ENCODE measurements around the gene RHOA.

RHOA gene

DNA sequence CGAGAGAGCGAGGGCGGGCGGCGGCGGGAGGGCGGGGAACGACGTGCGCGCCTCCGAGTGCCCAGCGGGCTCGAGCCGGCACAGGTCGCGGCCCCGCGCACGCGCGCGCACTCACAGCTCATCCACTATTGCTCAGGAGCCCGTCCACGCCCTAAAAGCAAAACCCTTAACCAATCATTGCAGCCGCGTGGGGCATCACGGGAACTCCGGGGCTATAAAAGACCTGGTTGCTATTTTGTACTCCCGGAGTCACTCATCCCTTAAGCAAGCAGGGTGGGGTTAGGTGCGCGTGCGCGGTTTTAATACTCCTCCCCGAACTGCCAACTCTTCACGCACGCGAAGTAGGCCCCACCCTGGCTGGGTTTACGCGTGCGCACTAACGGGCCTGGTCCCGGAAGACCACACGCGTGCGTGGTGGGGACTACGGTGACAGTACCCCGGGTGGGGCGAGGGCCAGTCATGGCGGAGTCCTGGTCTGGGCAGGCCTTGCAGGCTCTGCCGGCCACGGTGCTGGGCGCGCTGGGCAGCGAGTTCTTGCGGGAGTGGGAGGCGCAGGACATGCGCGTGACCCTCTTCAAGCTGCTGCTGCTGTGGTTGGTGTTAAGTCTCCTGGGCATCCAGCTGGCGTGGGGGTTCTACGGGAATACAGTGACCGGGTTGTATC is at the start of gene RHOA, which contains the start of gene TCTA:
Gene RHOA, minus strand, starts transcription at position 9 of the 664 bp plus-strand sequence. CDS start 36,387 bp downstream, outside the sequence.
Gene TCTA, plus strand, starts transcription at position 456 of the 664 bp plus-strand sequence. Its CDS starts 4 bp downstream, at position 460.
- DNase-seq (ENCODE audit: low read depth in 2 of 2): peak; percentile 98 to 99

DNA sequence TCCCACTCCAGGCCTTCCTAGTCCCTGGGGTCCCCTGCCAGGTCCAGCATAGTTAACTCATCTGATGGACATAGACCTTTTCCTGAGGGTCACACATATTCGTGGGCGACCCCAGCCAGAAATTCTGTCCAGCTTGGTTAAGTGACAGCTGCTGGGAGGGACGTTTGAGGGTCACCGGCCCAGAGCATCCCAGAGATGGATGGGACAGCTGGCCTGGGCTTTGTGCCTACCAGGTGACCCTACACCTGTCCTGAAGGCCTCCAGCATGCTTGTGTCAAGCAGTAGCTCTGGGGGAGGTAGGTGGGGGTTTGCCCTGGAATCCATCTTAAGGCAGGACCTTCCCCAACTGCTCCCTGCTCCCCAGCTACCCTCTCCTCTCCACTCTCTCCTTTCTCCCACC is 49.2 kb upstream of the RHOA start:
- DNase-seq (ENCODE audit: low read depth in 2 of 2): no peak

DNA sequence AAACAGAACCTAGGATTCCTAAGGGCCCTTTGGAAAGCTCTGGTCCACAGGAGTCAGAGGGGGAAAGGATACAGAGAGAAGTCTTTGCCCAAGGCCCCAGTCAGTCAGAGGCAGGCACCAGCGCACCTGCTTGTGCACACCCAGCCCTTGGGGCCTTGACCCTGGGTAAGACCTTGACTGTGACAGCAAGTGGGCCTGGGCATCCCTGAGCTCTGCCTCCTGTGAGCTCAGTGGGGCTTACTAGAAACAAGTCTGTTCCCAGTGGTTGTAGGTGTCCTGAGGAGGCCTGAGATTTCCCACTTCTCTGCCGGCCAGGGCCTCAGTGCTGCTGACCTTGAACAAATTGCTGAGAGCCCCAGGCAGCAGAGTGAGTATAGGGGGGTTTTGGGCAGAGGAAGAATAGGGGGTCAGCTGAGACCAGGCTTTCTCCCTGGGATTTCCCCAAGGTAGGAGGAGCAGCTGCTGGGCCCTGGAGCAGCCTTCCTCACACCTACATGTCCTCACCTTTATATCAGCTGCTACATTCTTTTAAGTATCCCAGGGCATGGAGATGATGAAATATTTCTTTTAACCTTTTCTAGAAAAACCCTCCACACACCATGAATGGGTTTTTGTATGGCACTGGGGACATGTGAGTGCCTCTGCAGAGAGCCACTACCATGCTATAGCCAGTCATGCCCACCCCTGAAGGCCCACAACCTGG is 48.6 kb upstream of the RHOA start:
- no peak for DNase-seq (ENCODE audit: low read depth in 2 of 2)

DNA sequence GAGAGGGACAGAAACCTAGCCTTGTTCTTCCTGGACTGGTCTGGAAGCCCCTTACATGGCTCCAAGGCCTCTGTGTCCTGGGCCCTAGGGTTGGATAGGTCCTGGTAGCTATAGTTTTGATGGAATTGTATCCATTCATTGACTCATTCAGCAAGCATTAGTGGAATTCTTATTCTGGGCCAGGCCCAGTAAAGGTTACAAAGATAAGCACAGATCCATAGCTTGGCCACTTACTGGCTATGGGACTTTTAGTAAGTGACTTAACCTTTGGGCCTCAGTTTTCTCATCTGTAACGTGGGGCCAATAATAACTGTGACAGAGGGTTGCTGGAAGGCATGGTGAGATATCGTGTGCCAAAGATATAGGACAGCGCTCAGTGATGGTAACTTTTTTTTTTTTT is 44.7 kb upstream of the RHOA start:
- no peak for DNase-seq (ENCODE audit: low read depth in 2 of 2)

DNA sequence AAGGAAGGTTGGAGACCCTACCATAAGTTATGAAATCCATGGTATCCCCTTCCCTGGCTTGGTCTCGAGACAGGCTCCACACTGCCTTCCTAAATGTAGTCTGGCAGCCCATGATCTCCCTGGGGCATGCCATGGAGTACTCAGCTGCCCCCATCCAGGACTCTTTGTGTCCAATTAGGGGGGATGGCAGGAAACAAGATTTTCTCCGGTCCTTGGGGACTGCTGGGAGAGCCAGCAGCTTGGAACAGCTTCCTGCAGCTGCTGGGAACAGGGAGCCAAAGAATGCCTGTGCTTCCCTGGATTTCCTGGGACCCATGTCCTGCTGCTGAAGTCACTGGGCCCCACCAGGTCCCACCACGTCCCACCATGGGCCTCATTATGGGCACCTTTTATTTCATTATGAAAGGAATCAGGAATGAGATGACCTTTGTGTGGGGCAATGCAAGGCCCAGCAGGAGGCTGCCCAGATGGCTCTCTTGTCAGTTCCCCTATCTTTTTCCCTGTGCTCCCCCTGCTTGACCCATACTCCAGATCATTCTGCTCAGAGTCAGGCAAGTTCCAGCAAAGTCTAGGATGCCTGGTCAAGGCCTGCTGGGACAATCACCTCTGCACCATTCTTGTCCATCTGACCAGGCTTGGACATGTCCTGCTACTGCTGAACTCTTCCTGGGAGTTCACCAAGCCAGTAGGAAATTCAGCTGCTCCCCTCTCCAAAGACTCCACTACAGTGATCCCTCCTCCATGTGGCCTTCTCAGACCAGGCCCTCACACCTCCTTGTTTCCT is 43.3 kb upstream of the RHOA start:
- no peak for DNase-seq (ENCODE audit: low read depth in 2 of 2)

DNA sequence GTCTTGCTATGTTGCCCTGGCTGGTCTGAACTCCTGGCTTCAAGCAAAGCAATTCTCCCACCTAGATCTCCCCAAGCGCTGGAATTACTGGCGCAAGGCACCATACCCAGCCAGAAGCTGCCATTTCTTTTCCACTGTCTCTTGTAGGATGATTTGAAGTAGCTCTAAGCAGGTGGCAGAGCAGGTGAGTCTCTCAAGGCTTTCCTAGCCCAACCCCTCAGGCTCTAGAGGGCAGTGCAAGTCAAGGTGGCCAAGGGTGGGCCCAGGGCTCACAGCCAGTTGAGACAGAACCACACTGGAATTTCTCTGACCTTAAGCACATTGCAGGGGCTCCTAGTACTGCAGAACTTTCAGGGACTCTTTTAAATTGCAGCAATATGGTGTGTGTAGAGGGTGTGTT is 42.7 kb upstream of the RHOA start:
- DNase-seq (ENCODE audit: low read depth in 2 of 2): no peak

DNA sequence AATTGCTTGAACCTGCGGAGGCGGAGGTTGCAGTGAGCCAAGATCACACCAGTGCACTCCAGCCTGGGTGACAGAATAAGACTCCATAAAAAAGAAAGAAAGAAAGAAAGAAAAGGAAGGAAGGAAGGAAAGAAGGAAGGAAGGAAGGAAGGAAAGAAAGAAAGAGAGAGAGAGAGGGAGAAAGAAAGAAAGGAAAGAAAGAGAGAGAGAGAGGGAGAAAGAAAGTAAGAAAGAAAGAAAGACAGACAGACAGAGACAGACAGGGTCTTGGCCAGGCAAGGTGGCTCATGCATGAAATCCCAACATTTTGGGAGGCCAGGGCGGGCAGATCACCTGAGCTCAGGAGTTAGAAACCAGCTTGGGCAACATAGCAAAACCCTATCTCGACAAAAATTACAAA is 41.8 kb upstream of the RHOA start:
- DNase-seq (ENCODE audit: low read depth in 2 of 2): no peak

DNA sequence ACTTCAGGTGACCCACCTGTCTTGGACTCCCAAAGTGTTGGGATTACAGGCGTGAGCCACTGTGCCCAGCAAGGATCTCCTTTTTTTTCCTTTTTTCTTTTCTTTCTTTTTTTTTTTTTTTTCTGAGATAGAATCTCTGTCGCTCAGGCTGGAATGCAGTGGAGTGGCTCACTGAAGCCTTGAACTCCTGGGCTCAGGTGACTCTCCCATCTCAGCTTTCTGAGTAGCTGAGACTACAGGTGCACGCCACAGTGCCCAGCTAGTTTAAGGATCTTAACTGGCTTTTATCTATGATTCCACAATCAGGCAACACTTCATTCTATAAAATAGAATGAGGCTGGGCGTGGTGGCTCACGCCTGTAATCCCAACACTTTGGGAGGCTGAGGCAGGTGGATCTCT is 33.6 kb upstream of the RHOA start:
- DNase-seq (ENCODE audit: low read depth in 2 of 2): no peak

DNA sequence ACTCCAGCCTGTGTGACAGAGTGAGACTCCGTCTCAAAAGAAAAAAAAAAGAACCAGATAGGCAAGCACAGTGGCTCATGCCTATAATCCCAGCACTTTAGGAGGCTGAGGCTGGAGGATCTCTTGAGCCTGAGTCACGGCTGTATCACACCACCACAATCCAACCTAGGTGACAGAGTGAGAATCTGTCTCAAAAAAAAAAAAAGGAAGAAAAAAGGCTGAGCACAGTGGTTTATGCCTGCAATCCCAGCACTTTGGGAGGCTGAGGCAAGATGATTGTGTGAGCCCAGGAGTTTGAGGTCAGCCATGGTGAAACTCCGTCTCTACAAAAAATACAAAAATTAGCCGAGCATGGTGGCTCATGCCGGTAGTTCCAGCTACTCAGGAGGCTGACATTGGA is 23.0 kb upstream of the RHOA start:
- DNase-seq (ENCODE audit: low read depth in 2 of 2): no peak

DNA sequence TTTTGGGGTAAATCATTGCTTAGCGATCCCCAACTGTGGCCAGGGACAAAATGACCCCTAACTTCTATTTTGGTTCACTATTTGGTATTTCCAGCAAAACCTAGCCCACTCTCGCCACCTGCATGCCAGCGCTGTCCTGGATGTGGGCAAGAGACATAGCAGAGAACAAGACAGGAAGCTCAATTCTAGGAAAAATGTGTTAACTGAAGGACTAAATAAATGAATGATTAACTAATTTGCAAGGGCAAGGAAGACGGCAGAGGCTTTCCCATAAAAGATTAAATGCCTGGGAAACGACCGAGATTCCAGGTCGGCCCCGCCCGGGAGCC is 16.9 kb upstream of the RHOA start:
- DNase-seq (ENCODE audit: low read depth in 2 of 2): no peak

DNA sequence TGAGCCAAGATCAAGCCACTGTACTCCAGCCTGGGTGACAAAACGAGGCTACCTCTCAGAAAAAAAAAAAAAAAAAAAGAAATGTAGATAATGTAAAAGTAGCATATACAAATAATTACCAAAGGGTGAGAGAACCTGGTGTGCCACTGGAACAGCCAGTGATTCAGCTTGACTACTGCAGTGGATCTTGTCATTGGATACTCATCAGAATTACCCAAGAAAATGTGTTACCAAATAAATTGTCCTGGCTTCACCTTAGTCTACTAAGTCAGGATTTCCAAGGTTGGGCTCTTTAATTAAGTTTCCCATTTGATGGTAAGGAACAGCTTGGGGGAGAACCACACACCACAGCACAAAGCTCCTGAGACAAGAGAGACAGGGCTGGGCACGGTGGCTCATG is 15.8 kb upstream of the RHOA start:
- no peak for DNase-seq (ENCODE audit: low read depth in 2 of 2)

DNA sequence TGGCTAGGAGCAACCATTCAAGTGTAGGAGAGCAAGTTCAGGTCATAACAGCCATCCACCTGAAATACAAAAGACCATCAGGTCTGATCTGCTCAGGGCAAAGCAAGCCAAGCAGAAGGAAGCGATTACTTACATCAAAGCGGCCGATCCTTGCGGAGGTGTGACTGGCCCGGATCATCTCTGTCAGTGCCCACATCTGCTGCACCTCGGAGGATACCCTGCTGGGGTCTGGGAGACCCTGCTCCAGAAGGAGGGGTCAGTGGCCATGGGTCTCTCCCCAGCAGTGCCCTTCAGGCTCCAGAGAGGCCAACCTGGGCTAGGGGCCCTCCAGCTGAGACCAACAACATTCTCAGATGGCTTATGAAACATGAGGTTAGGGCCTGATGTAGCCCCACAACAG is 13.0 kb upstream of the RHOA start:
- no peak for DNase-seq (ENCODE audit: low read depth in 2 of 2)

DNA sequence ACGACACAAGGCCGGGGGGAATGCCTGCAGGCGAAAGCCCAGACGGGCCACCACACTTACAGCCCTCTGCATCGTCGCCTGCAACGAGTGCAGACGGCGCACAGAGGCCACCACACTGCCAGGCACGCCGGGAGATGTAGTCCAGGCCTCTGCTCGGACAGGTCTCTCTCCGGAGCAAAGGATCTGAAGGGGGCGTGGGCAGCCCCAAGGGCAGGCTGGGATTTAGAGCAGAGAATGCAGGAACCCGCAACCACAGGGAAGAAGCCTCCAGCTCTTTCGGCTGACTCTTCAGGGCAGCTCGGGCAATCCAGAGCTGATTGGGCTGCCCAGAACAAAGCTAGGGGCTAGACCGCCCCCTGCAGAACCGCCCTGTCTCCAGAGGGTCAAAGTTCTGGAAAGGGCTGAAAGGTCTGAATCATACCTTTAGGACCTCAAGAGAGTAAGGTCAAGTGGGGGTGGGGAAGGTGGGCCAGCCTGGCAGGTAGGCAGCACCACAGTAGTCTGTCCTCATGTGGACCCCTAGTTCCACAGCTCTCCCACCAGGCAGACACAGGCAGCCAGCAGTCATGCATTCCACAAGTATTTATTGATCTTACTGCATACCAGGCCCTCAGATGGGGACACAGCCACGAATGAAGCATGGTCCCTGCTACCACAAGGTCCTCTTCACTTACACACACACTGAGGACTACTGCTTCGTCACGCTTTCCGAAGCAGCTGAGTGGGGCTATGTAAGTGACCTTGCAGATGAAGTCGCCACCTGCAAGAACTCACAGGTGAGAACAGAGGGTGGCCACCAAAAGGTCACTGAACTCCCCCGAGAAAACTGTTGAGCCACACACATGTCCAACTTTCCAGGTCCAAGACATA is 10.8 kb upstream of the RHOA start, which contains the start of gene AMT:
Gene AMT, minus strand, starts transcription at position 95 of the 870 bp plus-strand sequence. Its CDS starts 23 bp downstream, at position 72.
- DNase-seq (ENCODE audit: low read depth in 2 of 2): no peak

DNA sequence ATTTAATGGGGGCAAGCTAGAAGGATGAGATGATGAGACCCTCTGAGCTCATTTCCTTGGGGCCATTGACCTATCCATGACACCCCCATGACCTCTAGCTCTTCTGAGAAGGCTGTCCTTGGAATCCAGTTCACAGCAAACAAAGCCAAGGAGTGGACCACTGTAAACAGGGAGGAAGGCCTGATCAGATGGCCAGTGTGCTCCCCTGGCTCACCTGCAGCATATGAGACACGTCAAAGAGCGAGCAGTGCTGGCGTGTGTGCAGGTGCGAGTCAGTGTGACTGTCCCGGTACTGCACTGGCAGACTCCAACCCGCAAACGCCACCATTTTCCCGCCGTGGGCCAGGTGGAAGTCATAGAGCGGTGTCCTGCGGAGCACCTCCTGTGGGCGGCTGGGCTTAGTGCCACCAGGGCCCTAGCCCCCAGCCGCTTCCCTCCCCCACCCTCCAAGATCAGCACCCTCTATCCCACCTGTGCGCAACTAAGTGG is 10.2 kb upstream of the RHOA start:
- DNase-seq (ENCODE audit: low read depth in 2 of 2): no peak

DNA sequence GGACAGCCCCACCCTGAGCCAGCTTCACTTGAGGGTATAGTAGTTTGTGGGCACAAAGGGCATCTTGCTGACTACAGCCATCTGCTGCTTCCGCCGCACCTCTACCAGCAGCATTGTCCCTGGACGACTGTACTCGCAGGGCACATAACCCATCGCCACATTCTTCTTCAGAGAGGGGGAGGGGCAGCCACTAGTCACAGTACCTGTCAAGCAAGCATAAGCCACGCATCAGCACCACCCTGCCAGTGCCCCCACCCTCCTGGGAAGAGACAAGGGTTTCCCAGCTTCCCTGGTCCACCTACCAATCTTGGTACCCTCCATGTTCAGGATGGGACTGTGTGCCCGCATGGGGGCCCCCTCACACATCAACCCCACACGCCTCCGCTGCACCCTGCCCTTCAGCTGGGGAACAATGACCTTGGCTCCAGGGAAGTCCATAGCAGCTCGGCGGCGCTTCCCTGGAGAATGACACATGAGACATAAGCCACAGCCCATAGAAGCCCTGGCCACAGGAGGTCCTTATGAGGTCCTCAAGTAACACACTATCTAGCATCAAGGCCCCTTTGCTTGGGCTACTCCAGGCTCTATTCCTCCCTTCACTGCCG is 5.8 kb upstream of the RHOA start:
- no peak for DNase-seq (ENCODE audit: low read depth in 2 of 2)

DNA sequence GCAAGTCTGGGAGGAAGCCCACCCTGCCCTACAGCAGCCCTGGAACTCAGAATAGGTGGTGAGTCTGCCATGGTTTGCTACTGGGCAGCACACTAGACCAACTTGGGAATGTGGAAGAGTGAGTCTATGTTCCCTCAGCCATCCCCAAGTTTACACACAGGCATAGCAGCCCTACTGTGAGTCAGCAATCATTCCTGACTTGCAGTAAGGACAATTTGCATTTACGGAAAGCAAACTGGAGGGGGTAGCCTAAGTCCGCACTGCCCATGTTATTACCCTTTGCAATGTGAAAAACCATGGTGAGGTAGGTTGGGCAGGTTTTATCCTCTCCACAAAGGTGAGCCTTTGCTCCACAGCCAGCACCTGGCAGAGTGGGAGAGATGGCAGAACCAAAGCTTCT is 5.1 kb upstream of the RHOA start:
- no peak for DNase-seq (ENCODE audit: low read depth in 2 of 2)

DNA sequence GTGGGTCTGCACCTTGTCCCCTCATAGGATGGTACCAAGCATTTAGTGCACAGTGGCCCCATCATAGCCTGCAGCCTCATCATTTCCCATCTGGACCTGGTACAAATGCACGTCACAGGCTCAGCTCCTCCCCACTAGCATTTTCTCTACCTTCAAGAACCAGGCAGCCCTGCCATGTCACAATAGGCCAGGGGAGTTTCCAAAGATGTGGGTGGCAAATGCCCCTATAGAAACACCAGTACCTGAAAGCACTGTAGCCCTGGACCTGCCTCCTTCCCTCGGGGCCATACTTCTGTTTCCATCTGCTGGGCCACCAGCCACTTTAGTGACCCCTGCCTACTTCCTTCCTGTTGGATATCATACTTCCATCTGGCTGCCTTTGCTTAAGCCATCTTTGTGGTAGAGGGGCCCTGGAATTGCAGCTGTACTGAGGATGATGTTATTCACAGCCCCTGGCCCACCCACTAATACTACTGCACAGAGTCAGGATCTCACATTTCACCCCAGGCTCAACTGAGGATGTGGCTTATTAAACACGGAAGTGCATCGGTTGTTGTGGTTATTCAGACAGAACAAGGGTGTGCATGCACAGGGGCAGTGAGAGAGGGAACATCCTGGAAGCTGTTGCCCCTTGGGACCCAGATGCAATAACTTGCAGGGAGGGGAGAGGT is 4.3 kb upstream of the RHOA start:
- DNase-seq (ENCODE audit: low read depth in 2 of 2): peak; percentile 33 to 52

DNA sequence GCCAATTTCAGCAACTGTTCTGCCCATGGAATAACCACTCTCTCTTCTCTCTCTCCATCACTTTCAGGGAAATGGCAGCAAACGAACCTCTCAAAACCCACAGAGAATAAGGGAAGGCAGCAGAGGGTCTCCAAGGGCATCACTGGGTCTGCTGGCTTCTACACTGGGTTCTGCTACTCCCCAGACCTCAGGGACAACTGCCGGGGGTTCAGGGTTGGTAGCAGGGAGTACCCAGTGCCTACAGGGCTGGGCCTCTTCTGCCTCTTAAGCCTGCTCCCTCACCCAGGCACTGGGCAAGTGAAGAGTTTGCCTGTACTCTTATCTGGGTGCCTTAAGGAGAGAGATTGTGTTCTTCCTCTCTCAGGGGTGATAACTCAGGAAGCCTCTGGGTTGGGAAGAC is 3.0 kb upstream of the RHOA start:
- no peak for DNase-seq (ENCODE audit: low read depth in 2 of 2)

DNA sequence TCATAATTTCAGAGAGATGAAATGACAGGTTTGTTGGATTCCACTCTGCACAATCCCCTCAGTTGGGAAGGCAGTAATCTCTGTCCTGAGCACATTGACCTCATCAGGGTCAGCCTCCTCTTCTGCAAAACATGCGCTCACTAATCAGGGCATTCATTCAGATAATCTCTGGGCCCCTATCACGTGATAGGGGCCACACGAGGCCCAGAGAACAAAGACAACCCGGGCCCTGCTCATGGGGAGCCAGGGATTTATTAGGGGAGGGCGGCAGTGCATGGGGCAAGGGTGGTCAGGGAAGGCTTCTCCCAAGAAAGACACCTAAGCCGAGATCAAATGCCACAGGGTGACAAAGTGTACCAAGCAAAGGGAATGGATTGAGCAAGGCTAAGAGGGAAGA is 1.6 kb upstream of the RHOA start:
- no peak for DNase-seq (ENCODE audit: low read depth in 2 of 2)

DNA sequence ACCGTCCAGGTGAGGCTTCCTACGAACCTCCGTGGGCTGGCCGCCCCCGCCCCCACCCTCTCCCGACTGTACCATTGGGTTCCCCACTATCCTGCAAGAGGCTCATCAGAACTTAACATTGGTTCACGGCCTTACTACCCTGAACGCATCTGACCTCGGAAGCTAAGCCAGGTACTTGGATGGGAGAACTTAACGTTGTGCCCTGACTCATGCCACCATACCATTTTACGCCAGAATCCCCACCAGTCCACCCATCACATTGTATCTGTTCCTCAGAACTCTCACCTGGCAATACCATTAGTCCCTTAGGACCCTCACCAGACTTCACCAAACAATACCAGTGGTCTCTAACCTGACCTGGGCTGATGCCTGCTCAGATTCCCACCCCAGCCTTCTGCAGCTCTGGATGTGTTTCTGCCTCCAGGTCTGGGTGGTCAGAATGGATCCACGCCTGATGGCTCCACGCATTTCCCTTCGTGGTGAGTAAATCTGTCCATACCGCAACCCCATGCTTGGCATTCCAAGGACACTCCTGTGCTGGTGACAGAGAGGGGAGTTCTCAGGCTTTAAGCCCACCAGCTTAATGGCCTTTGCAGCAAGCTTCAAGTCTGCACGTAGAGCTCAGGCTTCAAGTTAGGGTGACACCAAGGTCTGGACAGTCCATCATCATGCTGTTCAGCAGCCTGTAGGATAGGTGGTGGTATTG is 1.0 kb upstream of the RHOA start:
- DNase-seq (ENCODE audit: low read depth in 2 of 2): no peak
